ENCODE data around the gene UNC5C. TPM values are rescaled to one million over a fixed set of nuclear protein-coding genes. Genes with fewer than 3 reads are reported as not detected.

Gene UNC5C
- total RNA-seq, 1 donor from 2014 or later, result 0.20 TPM

GRCh38 chr4:95355021-95355420 lies 193.8 kb downstream of the UNC5C start:
- no peak for DNase-seq (ENCODE audit: low read depth, low spot score)

DNA sequence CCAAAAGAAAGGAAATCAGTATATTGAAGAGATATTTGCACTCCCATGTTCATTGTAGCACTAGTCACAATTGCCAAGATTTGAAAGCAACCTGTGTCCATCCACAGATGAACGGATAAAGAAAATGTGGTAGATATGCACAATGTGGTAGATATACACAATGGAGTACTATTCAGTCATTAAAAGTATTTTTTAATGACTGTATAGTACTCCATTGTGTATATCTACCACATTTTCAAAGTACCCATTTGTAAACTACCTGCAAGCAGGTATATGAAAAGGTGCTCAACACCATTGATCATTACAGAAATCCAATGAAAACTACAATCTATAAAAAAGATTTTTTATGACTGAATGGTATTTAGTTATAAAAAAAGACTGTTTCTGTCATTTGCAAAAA lies 200.4 kb downstream of the UNC5C start:
- no peak for DNase-seq (ENCODE audit: low read depth, low spot score)

DNA sequence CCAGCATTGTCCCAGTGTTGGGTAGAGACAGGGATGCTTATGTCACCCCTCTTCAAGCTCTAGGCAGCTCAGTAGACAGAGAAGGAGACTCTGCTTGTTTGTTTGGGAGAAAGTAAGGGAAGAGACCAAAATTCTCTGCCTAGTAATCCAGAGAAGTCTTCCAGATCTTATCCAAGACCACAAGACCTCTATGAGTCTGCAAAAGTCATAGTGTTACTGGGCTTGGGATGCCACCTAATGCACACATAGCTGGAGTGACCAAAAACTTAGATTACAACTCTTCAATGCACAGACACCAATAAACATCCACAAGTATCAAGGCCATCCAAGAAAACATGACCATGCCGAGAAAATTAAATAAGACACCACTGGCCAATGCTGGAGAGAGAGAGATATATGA lies 205.5 kb downstream of the UNC5C start:
- DNase-seq (ENCODE audit: low read depth, low spot score), result no peak

DNA sequence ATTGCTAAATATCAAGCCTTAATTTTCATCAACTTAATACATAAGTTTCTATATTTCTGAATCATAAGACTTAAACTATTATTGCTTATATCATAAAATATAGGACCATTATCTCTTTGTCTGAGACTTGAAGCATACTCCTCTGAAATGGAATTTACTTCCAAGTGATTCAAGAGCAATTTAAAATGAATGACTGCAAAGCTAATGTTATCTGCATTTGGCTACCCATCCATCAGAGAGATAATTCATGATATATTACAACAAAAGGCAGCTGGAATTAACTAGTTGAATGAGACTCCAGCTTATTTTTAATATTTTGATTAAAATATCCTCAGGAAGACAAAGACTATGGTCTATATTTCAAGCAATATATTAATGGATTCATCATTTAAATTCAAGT lies 208.6 kb downstream of the UNC5C start:
- DNase-seq (ENCODE audit: low read depth, low spot score), result no peak

- DNase-seq (ENCODE audit: low read depth, low spot score), result no peak
Measured at GRCh38 chr4:95325665-95326064, 223.1 kb downstream of the UNC5C start.

- no peak for DNase-seq (ENCODE audit: low read depth, low spot score)
Measured at GRCh38 chr4:95319169-95319568, 229.6 kb downstream of the UNC5C start.

- no peak for DNase-seq (ENCODE audit: low read depth, low spot score)
Measured at GRCh38 chr4:95318483-95318882, 230.3 kb downstream of the UNC5C start.

DNA sequence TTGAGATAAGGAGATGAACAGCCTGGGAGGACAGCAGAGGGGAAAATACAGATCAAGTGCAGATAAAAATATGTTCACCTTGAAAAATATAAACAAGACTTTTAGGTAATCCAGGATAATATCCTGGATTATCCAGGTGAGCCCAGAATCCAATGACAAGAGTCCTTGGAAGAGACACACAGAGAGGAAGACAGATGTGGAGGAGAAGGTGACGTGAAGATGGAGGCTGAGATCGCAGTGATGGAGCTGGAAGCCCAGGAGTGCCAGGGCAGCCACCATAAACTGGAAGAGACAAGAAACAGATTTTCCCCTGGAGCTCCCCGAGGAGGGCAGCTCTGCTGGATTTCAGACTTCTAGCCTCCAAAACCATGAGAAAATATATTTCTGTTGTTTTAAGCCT lies 230.7 kb downstream of the UNC5C start:
- no peak for DNase-seq (ENCODE audit: low read depth, low spot score)

DNA sequence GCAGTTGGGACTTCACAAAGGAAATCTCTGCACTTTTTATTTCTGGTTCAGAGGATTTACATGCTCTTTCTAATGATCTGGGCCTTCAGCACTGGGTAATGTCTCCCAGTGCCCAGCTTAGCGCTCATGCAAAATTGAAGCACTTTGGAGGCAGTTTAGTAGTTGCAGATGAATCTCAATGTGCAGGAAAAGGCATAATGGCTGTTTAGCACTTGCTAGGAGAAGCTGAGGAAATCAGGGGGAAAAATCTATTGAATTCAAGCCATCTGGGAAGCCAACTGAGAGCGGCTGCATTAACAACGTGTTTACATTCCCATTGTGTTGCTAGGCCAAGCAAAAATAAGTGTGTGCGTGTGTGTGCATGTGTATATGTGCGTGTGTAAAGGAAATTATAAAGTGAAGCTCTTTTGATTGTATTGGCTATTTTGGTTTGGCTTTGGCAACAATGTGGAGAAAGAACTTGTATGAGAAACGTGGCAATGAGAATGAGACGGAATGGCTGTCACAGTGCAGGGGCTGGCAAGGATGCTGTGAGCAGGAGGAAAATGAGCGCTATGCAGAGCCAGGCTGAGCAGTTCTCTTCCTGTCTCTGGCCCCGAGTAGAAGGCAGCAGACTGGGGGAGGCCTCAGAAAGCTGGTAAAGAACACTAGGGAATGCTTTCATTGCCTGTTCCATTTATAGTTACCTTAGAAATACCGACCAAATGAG lies 231.5 kb downstream of the UNC5C start:
- DNase-seq (ENCODE audit: low read depth, low spot score), result no peak

GRCh38 chr4:95314573-95314972 lies 234.2 kb downstream of the UNC5C start:
- DNase-seq (ENCODE audit: low read depth, low spot score), result no peak

- no peak for DNase-seq (ENCODE audit: low read depth, low spot score)
Measured at GRCh38 chr4:95304898-95305297, 243.9 kb downstream of the UNC5C start.

DNA sequence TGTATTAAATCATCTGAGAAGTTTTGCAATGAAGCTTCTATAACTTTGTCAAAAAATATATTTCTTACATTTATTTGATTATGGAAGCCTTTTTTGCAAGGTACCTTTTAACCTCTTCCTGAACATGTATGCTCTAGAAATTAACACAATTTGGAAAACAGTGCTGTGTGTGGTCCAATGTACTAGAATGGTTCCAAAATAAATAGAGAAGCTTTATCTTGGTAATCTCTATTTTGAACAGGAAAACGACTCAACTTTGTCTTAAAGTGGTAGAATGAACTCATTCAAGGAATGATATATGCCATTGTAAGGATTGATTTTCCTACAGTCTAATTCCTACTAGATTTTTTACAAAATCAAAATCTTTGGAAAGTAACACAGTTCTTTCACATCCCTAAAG lies 248.5 kb downstream of the UNC5C start:
- DNase-seq (ENCODE audit: low read depth, low spot score), result no peak

DNA sequence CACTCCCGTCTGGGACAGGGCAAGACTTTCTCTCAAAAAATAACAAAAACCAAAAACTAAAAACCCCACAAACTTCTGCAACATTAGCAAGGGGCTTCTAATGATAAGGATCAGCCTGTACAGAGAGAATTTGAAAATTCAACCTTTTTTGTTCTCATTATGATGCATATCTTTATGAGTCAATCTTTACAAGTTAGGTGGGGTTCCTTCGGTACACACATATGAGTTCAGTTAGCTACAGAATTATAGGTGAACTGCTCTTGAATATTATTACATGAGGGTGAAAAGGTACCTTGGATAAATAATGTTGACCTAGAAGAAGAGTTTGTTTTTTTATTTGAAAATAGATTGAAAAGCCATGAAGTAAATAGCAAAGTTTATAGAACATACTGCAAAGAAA lies 252.7 kb downstream of the UNC5C start:
- DNase-seq (ENCODE audit: low read depth, low spot score), result no peak

DNA sequence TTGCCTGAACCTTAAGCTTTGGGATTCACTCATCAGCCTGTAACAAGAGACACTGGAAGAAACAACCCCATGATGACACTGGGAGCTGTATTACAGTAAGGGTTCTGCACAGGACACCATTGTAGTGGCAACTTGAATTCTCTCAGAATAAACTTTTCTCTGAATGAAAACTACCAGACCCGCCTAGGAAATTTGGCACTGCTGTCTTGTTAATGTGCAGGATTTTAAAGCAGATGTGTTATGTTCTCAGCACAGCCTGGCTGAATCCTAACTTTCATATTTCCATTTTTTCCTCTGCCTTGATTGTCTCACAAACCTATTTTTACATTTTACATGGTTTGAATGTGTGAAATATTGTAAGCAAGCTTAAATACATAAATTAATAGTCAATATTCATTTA lies 253.6 kb downstream of the UNC5C start:
- no peak for DNase-seq (ENCODE audit: low read depth, low spot score)

- no peak for DNase-seq (ENCODE audit: low read depth, low spot score)
Measured at GRCh38 chr4:95294321-95294720, 254.5 kb downstream of the UNC5C start.

DNA sequence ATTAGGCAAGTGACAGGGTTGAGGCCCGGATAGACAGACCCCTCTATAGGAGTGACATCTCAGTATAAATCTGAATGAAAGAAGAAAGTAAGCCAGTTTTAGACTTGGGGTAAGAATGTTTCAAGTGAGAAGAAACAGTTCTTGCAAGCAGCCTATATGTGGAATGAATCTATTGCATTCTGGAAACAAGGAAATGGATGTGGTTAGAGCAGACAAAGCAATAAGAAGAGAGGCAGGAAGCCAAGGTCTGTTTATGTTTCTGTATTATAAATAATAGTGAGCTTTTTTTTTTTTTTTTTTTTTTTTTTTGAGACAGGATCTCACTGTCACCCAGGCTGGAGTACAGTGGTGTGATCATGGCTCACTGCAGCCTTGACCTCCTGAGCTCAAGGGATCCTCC lies 255.8 kb downstream of the UNC5C start:
- peak; percentile 8 for DNase-seq (ENCODE audit: low read depth, low spot score)

DNA sequence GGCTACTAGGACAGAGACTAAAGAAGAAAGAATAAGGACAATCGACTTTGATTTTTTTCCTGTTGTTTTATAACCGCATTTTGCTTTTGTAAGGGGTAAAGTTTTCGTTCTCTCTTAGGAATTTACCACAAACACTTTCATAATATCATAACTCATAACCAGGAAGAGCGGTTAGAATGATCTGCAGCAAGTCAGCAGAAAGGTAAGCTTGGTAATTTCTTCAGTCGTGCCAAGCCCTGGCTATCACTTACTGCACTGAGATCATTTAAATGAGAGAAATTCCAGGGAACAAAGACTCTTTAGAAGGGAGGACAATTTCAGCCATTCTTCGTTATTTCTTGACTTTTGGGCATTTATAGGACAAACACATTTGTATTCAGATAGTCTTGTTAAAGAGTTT lies 258.1 kb downstream of the UNC5C start:
- no peak for DNase-seq (ENCODE audit: low read depth, low spot score)

GRCh38 chr4:95289028-95289634 lies 259.6 kb downstream of the UNC5C start:
- DNase-seq (ENCODE audit: low read depth, low spot score), result peak; percentile 8

DNA sequence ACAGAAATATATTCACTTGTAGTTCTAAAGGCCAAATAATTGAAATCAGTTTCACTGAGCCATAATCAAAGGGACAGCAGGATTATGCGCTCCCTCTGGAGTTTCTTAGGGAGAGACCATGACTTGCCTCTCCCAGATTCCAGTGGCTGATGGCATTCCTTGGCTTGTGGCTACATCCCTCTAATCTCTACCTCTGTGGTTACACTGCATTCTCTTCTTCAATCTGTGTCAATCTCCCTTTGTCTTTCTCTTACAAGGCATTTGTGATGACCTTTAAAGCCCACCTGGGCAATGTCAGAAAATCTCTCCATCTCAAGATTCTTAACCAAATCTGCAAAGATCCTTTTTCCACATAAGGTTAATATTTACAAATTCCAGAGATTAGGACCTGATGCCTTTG lies 260.2 kb downstream of the UNC5C start:
- no peak for DNase-seq (ENCODE audit: low read depth, low spot score)

GRCh38 chr4:95285797-95286196 lies 263.0 kb downstream of the UNC5C start:
- no peak for DNase-seq (ENCODE audit: low read depth, low spot score)

DNA sequence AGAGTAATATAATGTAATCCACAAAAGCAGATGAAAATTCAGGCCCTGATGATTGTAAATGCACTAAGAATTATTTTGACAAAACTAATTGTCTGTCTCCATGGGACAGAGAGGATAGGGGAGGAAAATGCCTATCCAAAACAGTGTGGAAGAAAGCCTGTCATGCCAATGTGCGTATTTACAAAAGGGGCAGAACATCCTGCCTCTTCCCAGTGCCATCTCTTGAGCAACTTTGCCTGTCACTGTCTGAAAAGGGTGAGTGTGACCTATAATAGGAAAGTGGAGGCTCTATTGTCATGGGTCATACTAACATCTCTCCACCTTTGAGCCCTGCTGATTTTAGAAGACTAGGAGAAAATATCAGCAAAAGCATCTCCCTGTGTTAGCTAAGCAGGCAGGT lies 264.1 kb downstream of the UNC5C start:
- no peak for DNase-seq (ENCODE audit: low read depth, low spot score)

- no peak for DNase-seq (ENCODE audit: low read depth, low spot score)
Measured at GRCh38 chr4:95283320-95283719, 265.5 kb downstream of the UNC5C start.

- DNase-seq (ENCODE audit: low read depth, low spot score), result no peak
Measured at GRCh38 chr4:95272797-95273196, 276.0 kb downstream of the UNC5C start.

Data from pulmonary artery endothelial cell (primary cell).